MM.1S (cell line): ENCODE data around the gene PP2D1.

ENCODE experiments used
- DNase-seq: peaks from one replicate; pipeline ENCODE4 v3.0.0-alpha.2; 2015
- H2AFZ ChIP-seq: fragments of 300-600 bp; sonication (generic); 2 replicates; pipeline ENCODE4 v1.6.0; 2016; ENCODE audit warnings: antibody characterized with exemption, low read length
- H3F3A ChIP-seq: fragments of 300-600 bp; sonication (generic); 2 replicates; pipeline ENCODE4 v1.6.1; 2016; ENCODE audit warnings: mild to moderate bottlenecking, antibody characterized with exemption, low read length, moderate library complexity, mixed read lengths; ENCODE audit not compliant: insufficient read depth
- H3K27ac ChIP-seq: fragments of 300-600 bp; sonication (generic); 2 replicates; pipeline ENCODE4 v1.5.1; 2016; ENCODE audit warnings: mild to moderate bottlenecking, low read length
- H3K27me3 ChIP-seq: fragments of 300-600 bp; sonication (generic); replicated peaks from 2 replicates; pipeline ENCODE4 v1.6.0; 2016; ENCODE audit warnings: low read length; ENCODE audit not compliant: insufficient read depth
- H3K36me3 ChIP-seq: fragments of 300-600 bp; sonication (generic); replicated peaks from 2 replicates; pipeline ENCODE4 v1.6.1; 2016; ENCODE audit warnings: mild to moderate bottlenecking, low read length, mixed read lengths; ENCODE audit not compliant: insufficient read depth
- H3K4me1 ChIP-seq: fragments of 300-600 bp; sonication (generic); 2 replicates; pipeline ENCODE4 v1.6.1; 2016; ENCODE audit warnings: low read length, mixed read lengths
- H3K4me2 ChIP-seq: fragments of 300-600 bp; sonication (generic); 2 replicates; pipeline ENCODE4 v1.6.0; 2016; ENCODE audit warnings: low read depth, low read length
- H3K4me3 ChIP-seq: fragments of 300-600 bp; sonication (generic); 2 replicates; pipeline ENCODE4 v1.5.1; 2016; ENCODE audit warnings: low read length, mixed read lengths
- H3K79me2 ChIP-seq: fragments of 300-600 bp; sonication (generic); 2 replicates; pipeline ENCODE4 v1.6.1; 2016; ENCODE audit warnings: mixed run types, low read length, mixed read lengths
- H3K9ac ChIP-seq: fragments of 300-600 bp; sonication (generic); 2 replicates; pipeline ENCODE4 v1.6.1; 2016; ENCODE audit warnings: low read length, mixed read lengths
- H3K9me2 ChIP-seq: fragments of 300-600 bp; sonication (generic); replicated peaks from 2 replicates; pipeline ENCODE4 v1.6.1; 2016; ENCODE audit warnings: mild to moderate bottlenecking, low read length, mixed read lengths; ENCODE audit not compliant: insufficient read depth
- H3K9me3 ChIP-seq: fragments of 300-600 bp; sonication (generic); replicated peaks from 2 replicates; pipeline ENCODE4 v1.6.1; 2016; ENCODE audit warnings: mild to moderate bottlenecking, low read length, mixed read lengths; ENCODE audit not compliant: insufficient read depth
- H4K20me1 ChIP-seq: fragments of 300-600 bp; sonication (generic); 2 replicates; pipeline ENCODE4 v1.6.1; 2016; ENCODE audit warnings: mild to moderate bottlenecking, low read length, moderate library complexity, mixed read lengths; ENCODE audit not compliant: insufficient read depth
- EZH2 ChIP-seq: fragments of 300-600 bp; sonication (generic); optimal IDR thresholded peaks from 2 replicates; pipeline ENCODE3; 2017; ENCODE audit warnings: low read depth, mild to moderate bottlenecking, antibody characterized with exemption, low read length, mixed read lengths
- EZH2phosphoT487 ChIP-seq: fragments of 300-600 bp; sonication (generic); IDR thresholded peaks from 2 replicates; pipeline ENCODE4 v1.6.1; 2018; ENCODE audit warnings: antibody characterized with exemption, low read length
- TF ChIP-seq, protein P1 (sequence below): fragments of 300-600 bp; sonication (generic); IDR thresholded peaks from 2 replicates; pipeline ENCODE4 v1.5.1; 2016; ENCODE audit warnings: antibody characterized with exemption, low read length, mixed read lengths

Gene PP2D1

DNA sequence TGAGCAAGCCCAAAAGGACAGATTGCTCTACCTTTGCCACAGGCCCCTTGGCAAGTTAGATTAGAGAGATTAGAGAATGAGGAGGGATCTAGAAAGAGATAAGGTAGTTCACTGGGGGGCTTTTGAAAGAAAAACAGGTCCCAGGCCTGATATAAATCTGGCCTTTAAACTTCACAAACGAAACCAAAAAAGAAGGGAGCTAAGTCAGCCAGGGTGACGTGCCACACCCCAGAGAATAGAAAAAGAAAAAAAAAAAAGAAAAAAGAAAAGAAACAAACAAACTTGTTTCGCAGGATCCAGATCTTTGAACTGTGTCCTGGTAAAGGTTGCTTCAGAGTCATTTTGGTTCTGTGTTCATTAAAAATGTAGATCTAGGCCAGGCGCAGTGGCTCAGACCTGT is 31.8 kb upstream of the PP2D1 start:
- H2AFZ ChIP-seq = peak overlapping the region; percentile 59; the same call in 1 of the 2 replicates
- H3K4me3 ChIP-seq = peak overlapping the region; percentile 61
- no peaks in the 10 kb centered on the region for H3K9me3 ChIP-seq
- H3K9me2 ChIP-seq = no peaks in the 10 kb centered on the region
- peak overlapping the region; percentile 94 for H3K4me2 ChIP-seq
- TF ChIP-seq EZH2 (no peak), EZH2phosphoT487 (no peak)
- TF ChIP-seq, protein P1, sequence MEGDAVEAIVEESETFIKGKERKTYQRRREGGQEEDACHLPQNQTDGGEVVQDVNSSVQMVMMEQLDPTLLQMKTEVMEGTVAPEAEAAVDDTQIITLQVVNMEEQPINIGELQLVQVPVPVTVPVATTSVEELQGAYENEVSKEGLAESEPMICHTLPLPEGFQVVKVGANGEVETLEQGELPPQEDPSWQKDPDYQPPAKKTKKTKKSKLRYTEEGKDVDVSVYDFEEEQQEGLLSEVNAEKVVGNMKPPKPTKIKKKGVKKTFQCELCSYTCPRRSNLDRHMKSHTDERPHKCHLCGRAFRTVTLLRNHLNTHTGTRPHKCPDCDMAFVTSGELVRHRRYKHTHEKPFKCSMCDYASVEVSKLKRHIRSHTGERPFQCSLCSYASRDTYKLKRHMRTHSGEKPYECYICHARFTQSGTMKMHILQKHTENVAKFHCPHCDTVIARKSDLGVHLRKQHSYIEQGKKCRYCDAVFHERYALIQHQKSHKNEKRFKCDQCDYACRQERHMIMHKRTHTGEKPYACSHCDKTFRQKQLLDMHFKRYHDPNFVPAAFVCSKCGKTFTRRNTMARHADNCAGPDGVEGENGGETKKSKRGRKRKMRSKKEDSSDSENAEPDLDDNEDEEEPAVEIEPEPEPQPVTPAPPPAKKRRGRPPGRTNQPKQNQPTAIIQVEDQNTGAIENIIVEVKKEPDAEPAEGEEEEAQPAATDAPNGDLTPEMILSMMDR = no peak
- peak overlapping the region; percentile 64; the same call in 1 of the 2 replicates for H3K9ac ChIP-seq
- H3K27ac ChIP-seq = peak overlapping the region; percentile 76; the same call in 1 of the 2 replicates
- H3K79me2 ChIP-seq = peaks cover 77% of the 10 kb centered on the region
- no peaks in the 10 kb centered on the region for H4K20me1 ChIP-seq
- H3K27me3 ChIP-seq = no peaks in the 10 kb centered on the region
- H3F3A ChIP-seq = peaks cover 66% of the 10 kb centered on the region
- H3K4me1 ChIP-seq = peaks cover 45% of the 10 kb centered on the region
- H3K36me3 ChIP-seq = no peaks in the 10 kb centered on the region
- DNase-seq = peak; percentile 20

DNA sequence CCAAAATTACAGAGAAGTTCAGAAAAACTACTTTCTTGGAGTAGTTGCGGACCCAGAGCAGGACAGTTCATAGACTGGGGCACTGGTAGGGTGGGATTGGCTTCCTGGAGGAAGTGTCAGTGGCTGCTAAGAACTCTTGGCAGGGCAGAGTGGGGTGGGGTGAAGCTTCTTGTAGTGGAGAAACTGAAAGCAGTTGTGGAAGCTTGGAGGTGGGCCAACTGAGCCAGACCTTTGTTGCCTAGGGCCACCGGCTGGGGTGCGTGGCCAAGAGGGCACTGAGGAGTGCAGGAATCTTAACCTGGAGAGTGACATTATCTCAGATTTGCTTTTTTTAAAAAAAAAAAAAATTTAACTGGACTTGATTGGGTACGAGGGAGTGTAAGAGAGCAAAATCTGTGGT is 31.3 kb upstream of the PP2D1 start:
- H3K4me2 ChIP-seq = peak overlapping the region; percentile 94
- no peaks in the 10 kb centered on the region for H3K9me2 ChIP-seq
- H3K36me3 ChIP-seq = no peaks in the 10 kb centered on the region
- H3K4me3 ChIP-seq = peak overlapping the region; percentile 61
- H3F3A ChIP-seq = peaks cover 64% of the 10 kb centered on the region
- peaks cover 76% of the 10 kb centered on the region for H3K79me2 ChIP-seq
- H3K27ac ChIP-seq = peak overlapping the region; percentile 76; the same call in 1 of the 2 replicates
- H3K4me1 ChIP-seq = peaks cover 47% of the 10 kb centered on the region
- H3K9me3 ChIP-seq = no peaks in the 10 kb centered on the region
- H3K27me3 ChIP-seq = no peaks in the 10 kb centered on the region
- no peaks in the 10 kb centered on the region for H4K20me1 ChIP-seq
- H2AFZ ChIP-seq = peak overlapping the region; percentile 59; the same call in 1 of the 2 replicates
- peak; percentile 76 for DNase-seq
- no peak for TF ChIP-seq EZH2phosphoT487
- TF ChIP-seq, protein P1 = no peak
- no peak for TF ChIP-seq EZH2
- H3K9ac ChIP-seq = peak overlapping the region; percentile 64; the same call in 1 of the 2 replicates

DNA sequence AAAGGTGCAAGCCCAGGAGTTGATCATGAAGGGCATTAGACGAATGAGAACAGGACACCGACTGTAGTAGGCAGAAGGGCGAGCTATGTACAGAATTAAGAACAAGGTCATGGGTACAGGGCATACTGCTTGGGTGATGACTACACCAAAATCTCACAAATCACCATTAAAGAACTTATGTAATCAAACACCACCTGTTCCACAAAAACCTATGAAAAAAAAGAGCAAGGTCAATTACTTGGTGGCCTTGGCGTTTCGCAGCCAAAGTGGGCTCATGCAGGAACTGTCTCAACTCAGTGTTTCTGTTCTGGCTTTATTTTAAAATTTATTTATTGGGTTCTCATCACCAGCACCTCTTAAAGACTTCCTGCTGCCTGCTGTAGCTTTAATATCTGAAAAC is 30.3 kb upstream of the PP2D1 start:
- Histone ChIP-seq H3K79me2 (peaks cover 66% of the 10 kb centered on the region), H3F3A (peaks cover 53% of the 10 kb centered on the region), H3K4me2 (peak overlapping the region; percentile 94), H4K20me1 (no peaks in the 10 kb centered on the region), H3K4me3 (peak overlapping the region; percentile 94; the same call in 1 of the 2 replicates), H3K9me2 (no peaks in the 10 kb centered on the region), H3K27ac (peak overlapping the region; percentile 84; the same call in 1 of the 2 replicates), H3K9ac (no peak overlapping the region), H2AFZ (no peak overlapping the region), H3K9me3 (no peaks in the 10 kb centered on the region), H3K36me3 (no peaks in the 10 kb centered on the region), H3K27me3 (no peaks in the 10 kb centered on the region), H3K4me1 (peaks cover 51% of the 10 kb centered on the region)
- TF ChIP-seq, protein P1 = no peak
- TF ChIP-seq EZH2phosphoT487 (no peak), EZH2 (no peak)
- no peak for DNase-seq
